K562 (cell line): ENCODE measurements around the gene UHRF1. TPM values are rescaled to one million over a fixed set of nuclear protein-coding genes. Genes with fewer than 3 reads are reported as not detected.

Experiments used
- AFF1 ChIP-seq, 2 experiments: fragments of 450-650 bp; IDR thresholded peaks; 2 replicates each; pipeline ENCODE4 v1.6.1; 2018; ENCODE audit warnings: mild to moderate bottlenecking in 2 of 2, low read depth in 1 of 2; ENCODE audit not compliant: partially characterized antibody in 2 of 2
- FOS ChIP-seq: IDR thresholded peaks from 3 replicates; pipeline ENCODE4 v1.6.1; 2011; ENCODE audit not compliant: insufficient read length; ENCODE audit errors: extremely low read depth
- KLF1 ChIP-seq: fragments of 450-650 bp; IDR thresholded peaks from 2 replicates; pipeline ENCODE4 v1.6.1; 2016; ENCODE audit warnings: missing genetic modification characterization, missing compliant biosample characterization
- NUFIP1 ChIP-seq: fragments of 450-650 bp; IDR thresholded peaks from 2 replicates; pipeline ENCODE4 v1.6.1; 2018; ENCODE audit not compliant: partially characterized antibody
- SMARCA4 ChIP-seq: fragments of 450-650 bp; IDR thresholded peaks from 2 replicates; pipeline ENCODE4 v1.6.1; 2016
- TBP ChIP-seq: optimal IDR thresholded peaks from 2 replicates; pipeline ENCODE3; 2011; ENCODE audit warnings: low read depth, low read length, improper control_type of control experiment
- TRIM24 ChIP-seq, 2 experiments: fragments of 450-650 bp; IDR thresholded peaks; 2 replicates each; pipeline ENCODE4 v1.6.1; 2016
- ZBTB9 ChIP-seq: fragments of 450-650 bp; formaldehyde crosslinking; IDR thresholded peaks from 2 replicates; pipeline ENCODE4 v1.4.0; 2020; ENCODE audit warnings: mild to moderate bottlenecking, moderate library complexity
- polyA plus RNA-seq, 8 experiments: library from polyadenylated mRNA; depleted of rRNA in 4 of 8; stranded (reverse) in 5 of 8; unstranded in 3 of 8; fragments of >200 nt; fragmentation: Nextera tagmentation in 2 of 8; fragmentation: Illumina TruSeq in 1 of 8; extraction: Ambion mirVana in 2 of 8; extraction: Trizol in 1 of 8; gene quantifications; 2 replicates each; pipeline versions ENCODE4 v1.2.1 to v1.2.3, GENCODE V29; 2011 to 2014; ENCODE audit warnings: inconsistent platforms in 1 of 8, missing spikeins in 1 of 8
- total RNA-seq, 7 experiments: library from RNA; depleted of rRNA in 6 of 7; stranded (reverse); fragments of >200 nt in 6 of 7; fragmentation: Illumina TruSeq in 2 of 7; extraction: Trizol in 2 of 7; gene quantifications; 2 replicates each; pipeline versions ENCODE4 v1.2.1 to v1.2.3, GENCODE V29; 2011 to 2021; ENCODE audit warnings: low replicate concordance in 1 of 7
- TF ChIP-seq, protein P1 (sequence below): sonication (generic); formaldehyde crosslinking; IDR thresholded peaks from 2 replicates; pipeline ENCODE4 v1.8.0; 2023; ENCODE audit warnings: missing genetic modification reagents, mild to moderate bottlenecking, borderline replicate concordance
- TF ChIP-seq, protein P2 (sequence below), 2 experiments: fragments of 450-650 bp; conservative IDR thresholded peaks; 2 replicates each; pipeline ENCODE4 v1.6.1; 2017; ENCODE audit warnings: mild to moderate bottlenecking in 2 of 2, moderate library complexity in 2 of 2

Gene UHRF1
- total and polyA plus RNA-seq, 9 of the 15 experiments (the other 6 are each of a cell fraction or from before 2014, with no cell fraction given) = 6.0 to 101 (median 30.9) TPM

GRCh38 chr19:4867534-4868285, 41.6 kb upstream of the UHRF1 start, which contains the start of gene PLIN3 (continued):
- TF ChIP-seq, protein P1, sequence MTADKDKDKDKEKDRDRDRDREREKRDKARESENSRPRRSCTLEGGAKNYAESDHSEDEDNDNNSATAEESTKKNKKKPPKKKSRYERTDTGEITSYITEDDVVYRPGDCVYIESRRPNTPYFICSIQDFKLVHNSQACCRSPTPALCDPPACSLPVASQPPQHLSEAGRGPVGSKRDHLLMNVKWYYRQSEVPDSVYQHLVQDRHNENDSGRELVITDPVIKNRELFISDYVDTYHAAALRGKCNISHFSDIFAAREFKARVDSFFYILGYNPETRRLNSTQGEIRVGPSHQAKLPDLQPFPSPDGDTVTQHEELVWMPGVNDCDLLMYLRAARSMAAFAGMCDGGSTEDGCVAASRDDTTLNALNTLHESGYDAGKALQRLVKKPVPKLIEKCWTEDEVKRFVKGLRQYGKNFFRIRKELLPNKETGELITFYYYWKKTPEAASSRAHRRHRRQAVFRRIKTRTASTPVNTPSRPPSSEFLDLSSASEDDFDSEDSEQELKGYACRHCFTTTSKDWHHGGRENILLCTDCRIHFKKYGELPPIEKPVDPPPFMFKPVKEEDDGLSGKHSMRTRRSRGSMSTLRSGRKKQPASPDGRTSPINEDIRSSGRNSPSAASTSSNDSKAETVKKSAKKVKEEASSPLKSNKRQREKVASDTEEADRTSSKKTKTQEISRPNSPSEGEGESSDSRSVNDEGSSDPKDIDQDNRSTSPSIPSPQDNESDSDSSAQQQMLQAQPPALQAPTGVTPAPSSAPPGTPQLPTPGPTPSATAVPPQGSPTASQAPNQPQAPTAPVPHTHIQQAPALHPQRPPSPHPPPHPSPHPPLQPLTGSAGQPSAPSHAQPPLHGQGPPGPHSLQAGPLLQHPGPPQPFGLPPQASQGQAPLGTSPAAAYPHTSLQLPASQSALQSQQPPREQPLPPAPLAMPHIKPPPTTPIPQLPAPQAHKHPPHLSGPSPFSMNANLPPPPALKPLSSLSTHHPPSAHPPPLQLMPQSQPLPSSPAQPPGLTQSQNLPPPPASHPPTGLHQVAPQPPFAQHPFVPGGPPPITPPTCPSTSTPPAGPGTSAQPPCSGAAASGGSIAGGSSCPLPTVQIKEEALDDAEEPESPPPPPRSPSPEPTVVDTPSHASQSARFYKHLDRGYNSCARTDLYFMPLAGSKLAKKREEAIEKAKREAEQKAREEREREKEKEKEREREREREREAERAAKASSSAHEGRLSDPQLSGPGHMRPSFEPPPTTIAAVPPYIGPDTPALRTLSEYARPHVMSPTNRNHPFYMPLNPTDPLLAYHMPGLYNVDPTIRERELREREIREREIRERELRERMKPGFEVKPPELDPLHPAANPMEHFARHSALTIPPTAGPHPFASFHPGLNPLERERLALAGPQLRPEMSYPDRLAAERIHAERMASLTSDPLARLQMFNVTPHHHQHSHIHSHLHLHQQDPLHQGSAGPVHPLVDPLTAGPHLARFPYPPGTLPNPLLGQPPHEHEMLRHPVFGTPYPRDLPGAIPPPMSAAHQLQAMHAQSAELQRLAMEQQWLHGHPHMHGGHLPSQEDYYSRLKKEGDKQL = 0 out of 2 replicates have a peak, but pooled peaks have one; percentile 41
- peak; percentile 83; the same call in 1 of the 2 replicates for TF ChIP-seq KLF1 (tag)
- TF ChIP-seq, protein P2, sequence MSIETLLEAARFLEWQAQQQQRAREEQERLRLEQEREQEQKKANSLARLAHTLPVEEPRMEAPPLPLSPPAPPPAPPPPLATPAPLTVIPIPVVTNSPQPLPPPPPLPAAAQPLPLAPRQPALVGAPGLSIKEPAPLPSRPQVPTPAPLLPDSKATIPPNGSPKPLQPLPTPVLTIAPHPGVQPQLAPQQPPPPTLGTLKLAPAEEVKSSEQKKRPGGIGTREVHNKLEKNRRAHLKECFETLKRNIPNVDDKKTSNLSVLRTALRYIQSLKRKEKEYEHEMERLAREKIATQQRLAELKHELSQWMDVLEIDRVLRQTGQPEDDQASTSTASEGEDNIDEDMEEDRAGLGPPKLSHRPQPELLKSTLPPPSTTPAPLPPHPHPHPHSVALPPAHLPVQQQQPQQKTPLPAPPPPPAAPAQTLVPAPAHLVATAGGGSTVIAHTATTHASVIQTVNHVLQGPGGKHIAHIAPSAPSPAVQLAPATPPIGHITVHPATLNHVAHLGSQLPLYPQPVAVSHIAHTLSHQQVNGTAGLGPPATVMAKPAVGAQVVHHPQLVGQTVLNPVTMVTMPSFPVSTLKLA (conservative IDR thresholded peaks at IDR 0.05) = peak; percentile 76 to 91
- no peak for TF ChIP-seq NUFIP1
- TF ChIP-seq TRIM24 (IDR thresholded peaks at IDR 0.05) = peak in 1 of 2 experiments; percentile 54; a peak in 2 of 4 replicates
- peak; percentile 80 for TF ChIP-seq FOS
- TF ChIP-seq AFF1 (IDR thresholded peaks at IDR 0.05; ENCODE audit: low read depth in 1 of 2, partially characterized antibody in 2 of 2) = peak in 1 of 2 experiments; percentile 46
- TF ChIP-seq ZBTB9 (CRISPR knock-in tag) = peak; percentile 47; the same call in 1 of the 2 replicates
- peak; percentile 36 for TF ChIP-seq TBP
- TF ChIP-seq SMARCA4 = peak; percentile 78
